HepG2 (cell line): ENCODE results near the gene TM4SF20. TPM values are rescaled to one million over a fixed set of nuclear protein-coding genes. Genes with fewer than 3 reads are reported as not detected.

Source experiments
- ATAC-seq: fragments of 200-7000 bp; cut with Tn5 transposase; 3 replicates; pipeline ENCODE4 v1.9.1; 2020; ENCODE audit warnings: mild to moderate bottlenecking, moderate library complexity
- BruUV-seq: library from RNA; stranded (reverse); fragments of 400-500 nt; replicated peaks from 2 replicates; lab custom pipeline; 2021; lab: Mats Ljungman, UMichigan
- CTCF ChIA-PET: fragments of 300-600 bp; formaldehyde crosslinking; extraction: SDS; loops from one replicate; lab custom pipeline; 2021; ENCODE audit warnings: low total read pairs, inconsistent platforms, low intra/inter-chr PET ratio; lab: Yijun Ruan, JAX
- POLR2A ChIA-PET: fragments of 350-600 bp; sonication (Branson Sonifier 250); formaldehyde crosslinking; loops from one replicate; lab custom pipeline; 2020; ENCODE audit warnings: antibody characterized with exemption, inconsistent platforms; lab: Yijun Ruan, JAX
- DNase-seq: peaks from one replicate; pipeline ENCODE4 v3.0.0-alpha.2; 2015; ENCODE audit warnings: low spot score
- FAIRE-seq: peaks from 3 replicates; lab custom pipeline; 2011; peaks lifted over from hg19 to GRCh38; lab: Jason Lieb, UNC
- H2AFZ ChIP-seq: one replicate; pipeline ENCODE4 v1.6.1; 2011; ENCODE audit warnings: low read length, inconsistent platforms
- H3K27ac ChIP-seq: fragments of 300-600 bp; 3 replicates; pipeline ENCODE4 v1.8.0; 2011; ENCODE audit warnings: mixed run types, mild to moderate bottlenecking, mixed read lengths, low read length, inconsistent platforms; ENCODE audit not compliant: insufficient read depth; ENCODE audit errors: extremely low read length
- H3K27me3 ChIP-seq, 2 experiments: fragments of 200-600 bp in 1 of 2; 2 replicates in 1 of 2; 3 replicates in 1 of 2; pipeline versions ENCODE4 v1.6.0 to v1.8.0; 2011; ENCODE audit warnings: low read length in 2 of 2, mild to moderate bottlenecking in 2 of 2, moderate library complexity in 2 of 2, inconsistent platforms in 1 of 2; ENCODE audit not compliant: insufficient read depth in 2 of 2, control insufficient read depth in 1 of 2
- H3K36me3 ChIP-seq, 2 experiments: fragments of 200-600 bp in 1 of 2; replicated peaks in 1 of 2; 2 replicates in 1 of 2; 3 replicates in 1 of 2; pipeline versions ENCODE4 v1.5.1 to v1.8.0; 2011; ENCODE audit warnings: low read length in 2 of 2, inconsistent platforms in 1 of 2; ENCODE audit not compliant: insufficient read depth in 2 of 2, control insufficient read depth in 1 of 2
- H3K4me1 ChIP-seq: 2 replicates; pipeline ENCODE4 v1.5.1; 2012; ENCODE audit warnings: low read length, inconsistent platforms; ENCODE audit not compliant: insufficient read depth
- H3K4me2 ChIP-seq: 2 replicates; pipeline ENCODE4 v1.6.0; 2011; ENCODE audit warnings: low read depth, low read length, inconsistent platforms
- H3K4me3 ChIP-seq, 3 experiments: fragments of 200-600 bp in 1 of 3; sonication (generic), shearing (Covaris generic) in 1 of 3; replicated peaks in 1 of 3; 2 replicates each; pipeline ENCODE4 v1.5.1; 2011 to 2016; ENCODE audit warnings: low read length in 3 of 3, inconsistent platforms in 2 of 3, low read depth in 2 of 3, mild to moderate bottlenecking in 2 of 3, control low read depth in 1 of 3, mixed read lengths in 1 of 3; ENCODE audit not compliant: insufficient read depth in 1 of 3
- H3K79me2 ChIP-seq: one replicate; pipeline ENCODE4 v1.6.1; 2011; ENCODE audit warnings: low read length, inconsistent platforms; ENCODE audit not compliant: insufficient read depth
- H3K9ac ChIP-seq: 2 replicates; pipeline ENCODE4 v1.6.0; 2011; ENCODE audit warnings: mild to moderate bottlenecking, low read depth, low read length, inconsistent platforms; ENCODE audit not compliant: insufficient read depth
- H3K9me3 ChIP-seq: 2 replicates; pipeline ENCODE4 v1.5.1; 2012; ENCODE audit warnings: mild to moderate bottlenecking, low read length
- H4K20me1 ChIP-seq: 2 replicates; pipeline ENCODE4 v1.6.0; 2011; ENCODE audit warnings: inconsistent platforms, mild to moderate bottlenecking, low read length, moderate library complexity; ENCODE audit not compliant: insufficient read depth
- FOXA1 ChIP-seq, 2 experiments: fragments of 450-650 bp in 1 of 2; sonication (generic) in 1 of 2; formaldehyde crosslinking in 1 of 2; IDR thresholded peaks; 2 replicates each; pipeline versions ENCODE4 v1.4.0 to v1.6.1; 2016 to 2020; ENCODE audit warnings: missing genetic modification reagents in 1 of 2
- FOXP1 ChIP-seq, 2 experiments: fragments of 450-650 bp in 1 of 2; IDR thresholded peaks; 2 replicates each; pipeline ENCODE4 v1.6.1; 2017 to 2018; ENCODE audit warnings: antibody characterized with exemption in 1 of 2
- PRMT3 ChIP-seq: sonication (generic); formaldehyde crosslinking; IDR thresholded peaks from 2 replicates; pipeline ENCODE4 v1.8.1; 2022; ENCODE audit warnings: low read depth, mild to moderate bottlenecking, moderate library complexity, missing genetic modification reagents, borderline replicate concordance
- RARA ChIP-seq: IDR thresholded peaks from 2 replicates; pipeline ENCODE4 v1.6.1; 2016; ENCODE audit warnings: missing genetic modification reagents, missing compliant biosample characterization
- SRSF9 ChIP-seq: fragments of 200-400 bp; formaldehyde crosslinking; IDR thresholded peaks from 2 replicates; pipeline ENCODE4 v1.6.1; 2018; ENCODE audit warnings: borderline replicate concordance, mild to moderate bottlenecking, low read depth, low read length; ENCODE audit not compliant: insufficient read depth, poor library complexity, severe bottlenecking
- SUZ12 ChIP-seq: fragments of 150-350 bp; IDR thresholded peaks from 2 replicates; pipeline ENCODE4 v1.6.1; 2014; ENCODE audit warnings: low read depth, low read length
- ZBTB4 ChIP-seq: sonication (generic); formaldehyde crosslinking; IDR thresholded peaks from 2 replicates; pipeline ENCODE4 v1.4.0; 2020; ENCODE audit warnings: missing genetic modification reagents, mild to moderate bottlenecking, borderline replicate concordance
- ZNF253 ChIP-seq: sonication (generic); formaldehyde crosslinking; IDR thresholded peaks from 2 replicates; pipeline ENCODE4 v1.8.0; 2022; ENCODE audit warnings: mild to moderate bottlenecking, missing genetic modification reagents, borderline replicate concordance
- ZNF451 ChIP-seq: sonication (generic); formaldehyde crosslinking; IDR thresholded peaks from 2 replicates; pipeline ENCODE4 v1.5.0; 2020; ENCODE audit warnings: mild to moderate bottlenecking, missing genetic modification reagents
- ZNF639 ChIP-seq: conservative IDR thresholded peaks from 2 replicates; pipeline ENCODE4 v1.6.1; 2018; ENCODE audit warnings: missing genetic modification reagents
- ZNF674 ChIP-seq: sonication (generic); formaldehyde crosslinking; IDR thresholded peaks from 2 replicates; pipeline ENCODE4 v1.5.0; 2020; ENCODE audit warnings: low read depth, mild to moderate bottlenecking, missing genetic modification reagents
- ZNF850 ChIP-seq: sonication (generic); formaldehyde crosslinking; conservative IDR thresholded peaks from 2 replicates; pipeline ENCODE4 v1.9.0; 2021; ENCODE audit warnings: mild to moderate bottlenecking, missing genetic modification reagents
- WGBS: methylation state at CpG from one replicate; pipeline ENCODE4 v1.1.6; 2017; ENCODE audit warnings: low lambda C conversion rate; 5-methylcytosine and 5-hydroxymethylcytosine counted together
- in situ Hi-C: cut with HindIII; loops from 2 replicates; pipeline ENCODE4 v1.10.0; 2017; ENCODE audit warnings: low pct_unique_long_range_greater_than_20kb; ENCODE audit not compliant: extremely low pct_ligation_motif_present
- intact Hi-C: fragments of 100-400 bp; cut with micrococcal nuclease; formaldehyde crosslinking; loops from one replicate; pipeline ENCODE4 v1.10.0; 2022; ENCODE audit not compliant: unreplicated experiment
- polyA plus RNA-seq, 8 experiments: library from polyadenylated mRNA; depleted of rRNA in 3 of 8; stranded (reverse) in 7 of 8; unstranded in 1 of 8; fragments of >200 nt; fragmentation: Illumina TruSeq in 4 of 8; extraction: Trizol in 4 of 8; gene quantifications; 2 replicates each; pipeline versions ENCODE4 v1.2.1 to v1.2.3, GENCODE V29; 2011 to 2016; ENCODE audit warnings: low read depth in 4 of 8, missing spikeins in 1 of 8, mixed read lengths in 1 of 8; ENCODE audit not compliant: insufficient read depth in 1 of 8
- total RNA-seq, 5 experiments: library from RNA; depleted of rRNA; stranded (reverse); fragments of >200 nt; fragmentation: Illumina TruSeq; extraction: Trizol; gene quantifications; 2 replicates each; pipeline ENCODE4 v1.2.3, GENCODE V29; 2016; ENCODE audit warnings: low read depth in 1 of 5
- TF ChIP-seq, protein P1 (sequence below): sonication (generic); formaldehyde crosslinking; IDR thresholded peaks from 2 replicates; pipeline ENCODE4 v1.5.1; 2020; ENCODE audit warnings: missing genetic modification reagents, mild to moderate bottlenecking, borderline replicate concordance
- TF ChIP-seq, protein P2 (sequence below): sonication (generic); formaldehyde crosslinking; IDR thresholded peaks from 2 replicates; pipeline ENCODE4 v1.4.0; 2020; ENCODE audit warnings: missing genetic modification reagents

The TM4SF20 gene
- total and polyA plus RNA-seq, 2 of the 13 experiments (the other 11 are each of a cell fraction or from before 2014, with no cell fraction given), result not detected

- TF ChIP-seq ZBTB4 (CRISPR knock-in tag), result no peak
Observed at GRCh38 chr2:227363756-227364155, 15.3 kb downstream of the TM4SF20 start (continued).

- intact Hi-C loops, result no loop called here
- Histone ChIP-seq H3K36me3 (peaks cover 16 to 37% of the 10 kb centered on the region in 2 experiments), H3K9me3 (no peaks in the 10 kb centered on the region)
- BruUV-seq, result no TSS peak
- no peak for TF ChIP-seq FOXA1 (IDR thresholded peaks at IDR 0.05)
- no peak for TF ChIP-seq FOXA1 (CRISPR knock-in tag; IDR thresholded peaks at IDR 0.05)
- TF ChIP-seq ZNF253 (CRISPR knock-in tag), result no peak
- TF ChIP-seq ZNF674 (CRISPR knock-in tag), result no peak
- TF ChIP-seq RARA (CRISPR knock-in tag), result no peak
- TF ChIP-seq, protein P1, sequence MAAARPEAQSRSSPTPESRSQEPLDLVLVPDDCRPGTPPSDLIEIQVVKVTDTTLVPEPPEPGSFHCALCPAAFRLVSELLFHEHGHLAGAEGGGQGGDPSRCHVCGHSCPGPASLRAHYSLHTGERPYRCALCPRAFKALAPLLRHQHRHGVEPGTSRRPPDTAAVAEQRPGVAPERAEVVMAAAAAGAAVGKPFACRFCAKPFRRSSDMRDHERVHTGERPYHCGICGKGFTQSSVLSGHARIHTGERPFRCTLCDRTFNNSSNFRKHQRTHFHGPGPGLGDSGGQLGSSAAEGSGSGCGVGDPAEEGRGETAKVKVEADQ, result no peak
- TF ChIP-seq, protein P2, sequence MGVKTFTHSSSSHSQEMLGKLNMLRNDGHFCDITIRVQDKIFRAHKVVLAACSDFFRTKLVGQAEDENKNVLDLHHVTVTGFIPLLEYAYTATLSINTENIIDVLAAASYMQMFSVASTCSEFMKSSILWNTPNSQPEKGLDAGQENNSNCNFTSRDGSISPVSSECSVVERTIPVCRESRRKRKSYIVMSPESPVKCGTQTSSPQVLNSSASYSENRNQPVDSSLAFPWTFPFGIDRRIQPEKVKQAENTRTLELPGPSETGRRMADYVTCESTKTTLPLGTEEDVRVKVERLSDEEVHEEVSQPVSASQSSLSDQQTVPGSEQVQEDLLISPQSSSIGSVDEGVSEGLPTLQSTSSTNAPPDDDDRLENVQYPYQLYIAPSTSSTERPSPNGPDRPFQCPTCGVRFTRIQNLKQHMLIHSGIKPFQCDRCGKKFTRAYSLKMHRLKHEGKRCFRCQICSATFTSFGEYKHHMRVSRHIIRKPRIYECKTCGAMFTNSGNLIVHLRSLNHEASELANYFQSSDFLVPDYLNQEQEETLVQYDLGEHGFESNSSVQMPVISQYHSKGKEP (CRISPR knock-in tag), result no peak
- no peak for TF ChIP-seq ZNF639 (CRISPR knock-in tag)
- TF ChIP-seq ZNF451, result no peak
- TF ChIP-seq SUZ12, result no peak
- no peak for TF ChIP-seq FOXP1 (IDR thresholded peaks at IDR 0.05)
- TF ChIP-seq FOXP1 (CRISPR knock-in tag; IDR thresholded peaks at IDR 0.05), result no peak
- no peak for TF ChIP-seq ZNF850 (CRISPR knock-in tag)
- TF ChIP-seq SRSF9, result no peak
- TF ChIP-seq PRMT3 (CRISPR knock-in tag), result no peak
- TF ChIP-seq, all 625 proteins: peak for 0
- FAIRE-seq, result no peak
- H3K79me2 ChIP-seq, result no peaks in the 10 kb centered on the region
- H3K4me1 ChIP-seq, result no peaks in the 10 kb centered on the region
- CTCF ChIA-PET, result no interaction called here
- no peak for DNase-seq
- no peaks in the 10 kb centered on the region for H3K27me3 ChIP-seq
- no peak overlapping the region for H2AFZ ChIP-seq
- POLR2A ChIA-PET, result no interaction called here
- H4K20me1 ChIP-seq, result no peaks in the 10 kb centered on the region
- H3K9ac ChIP-seq, result no peak overlapping the region
- H3K27ac ChIP-seq, result no peak overlapping the region
- no peak overlapping the region for H3K4me2 ChIP-seq
- 90% methylated on average over 5 of the region's 5 CpGs for WGBS
- no peak; the same call in 1 of the 3 replicates for ATAC-seq
- H3K4me3 ChIP-seq, result no peak overlapping the region
- in situ Hi-C loops, result no loop called here
Observed at GRCh38 chr2:227360351-227360750, 18.8 kb downstream of the TM4SF20 start.
